Measurements from ENCODE around the gene BAZ1B.

Gene BAZ1B

DNA sequence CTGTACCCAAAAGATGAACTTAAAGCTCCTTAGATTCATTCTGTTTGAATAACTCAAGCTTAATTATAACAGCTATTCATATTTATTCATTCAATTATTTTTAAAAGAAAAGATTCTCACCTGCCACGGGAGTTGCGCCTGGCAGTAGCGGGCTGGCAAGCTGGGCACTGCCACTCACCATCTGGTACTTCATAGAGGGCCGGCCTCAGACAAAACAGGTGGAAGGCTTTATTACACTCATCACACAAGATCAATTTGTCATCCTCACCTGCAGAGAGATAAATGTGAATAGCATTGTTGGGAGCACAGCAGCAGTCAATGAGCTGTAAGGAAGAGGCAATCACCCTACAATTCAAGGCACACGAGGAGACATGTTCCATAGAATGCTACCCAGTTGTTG is 72.7 kb downstream of the BAZ1B start:
- Histone ChIP-seq H3K4me3 (ENCODE audit: low read length, poor library complexity, severe bottlenecking) (no peak overlapping the region), H3K9me2 (replicated peaks; ENCODE audit: low read depth, low read length) (no peaks in the 10 kb centered on the region), H3K27me3 (ENCODE audit: insufficient read depth, low read length, poor library complexity, severe bottlenecking) (no peaks in the 10 kb centered on the region), H3K4me1 (ENCODE audit: insufficient read depth, low read length, poor library complexity, severe bottlenecking) (no peaks in the 10 kb centered on the region), H3K9me3 (ENCODE audit: insufficient read depth, low read depth, low read length) (no peaks in the 10 kb centered on the region), H3K36me3 (ENCODE audit: insufficient read depth, low read length) (peaks cover 94% of the 10 kb centered on the region), H3K79me2 (ENCODE audit: insufficient read depth, low read length) (no peaks in the 10 kb centered on the region; the same call in 1 of the 2 replicates), H2AFZ (ENCODE audit: low read length) (no peak overlapping the region), H3F3A (ENCODE audit: low read depth) (no peaks in the 10 kb centered on the region), H3K4me2 (ENCODE audit: low read depth, low read length, poor library complexity, severe bottlenecking) (no peak overlapping the region), H4K20me1 (ENCODE audit: insufficient read depth, low read length, poor library complexity, severe bottlenecking) (peaks cover 12% of the 10 kb centered on the region), H3K9ac (ENCODE audit: low read depth, low read length, poor library complexity, severe bottlenecking) (no peak overlapping the region)
- TF ChIP-seq EZH2phosphoT487 (IDR thresholded peaks at IDR 0.05; ENCODE audit: borderline replicate concordance): no peak
- TF ChIP-seq, protein P1, sequence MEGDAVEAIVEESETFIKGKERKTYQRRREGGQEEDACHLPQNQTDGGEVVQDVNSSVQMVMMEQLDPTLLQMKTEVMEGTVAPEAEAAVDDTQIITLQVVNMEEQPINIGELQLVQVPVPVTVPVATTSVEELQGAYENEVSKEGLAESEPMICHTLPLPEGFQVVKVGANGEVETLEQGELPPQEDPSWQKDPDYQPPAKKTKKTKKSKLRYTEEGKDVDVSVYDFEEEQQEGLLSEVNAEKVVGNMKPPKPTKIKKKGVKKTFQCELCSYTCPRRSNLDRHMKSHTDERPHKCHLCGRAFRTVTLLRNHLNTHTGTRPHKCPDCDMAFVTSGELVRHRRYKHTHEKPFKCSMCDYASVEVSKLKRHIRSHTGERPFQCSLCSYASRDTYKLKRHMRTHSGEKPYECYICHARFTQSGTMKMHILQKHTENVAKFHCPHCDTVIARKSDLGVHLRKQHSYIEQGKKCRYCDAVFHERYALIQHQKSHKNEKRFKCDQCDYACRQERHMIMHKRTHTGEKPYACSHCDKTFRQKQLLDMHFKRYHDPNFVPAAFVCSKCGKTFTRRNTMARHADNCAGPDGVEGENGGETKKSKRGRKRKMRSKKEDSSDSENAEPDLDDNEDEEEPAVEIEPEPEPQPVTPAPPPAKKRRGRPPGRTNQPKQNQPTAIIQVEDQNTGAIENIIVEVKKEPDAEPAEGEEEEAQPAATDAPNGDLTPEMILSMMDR (conservative IDR thresholded peaks at IDR 0.05; ENCODE audit: low read length): no peak

DNA sequence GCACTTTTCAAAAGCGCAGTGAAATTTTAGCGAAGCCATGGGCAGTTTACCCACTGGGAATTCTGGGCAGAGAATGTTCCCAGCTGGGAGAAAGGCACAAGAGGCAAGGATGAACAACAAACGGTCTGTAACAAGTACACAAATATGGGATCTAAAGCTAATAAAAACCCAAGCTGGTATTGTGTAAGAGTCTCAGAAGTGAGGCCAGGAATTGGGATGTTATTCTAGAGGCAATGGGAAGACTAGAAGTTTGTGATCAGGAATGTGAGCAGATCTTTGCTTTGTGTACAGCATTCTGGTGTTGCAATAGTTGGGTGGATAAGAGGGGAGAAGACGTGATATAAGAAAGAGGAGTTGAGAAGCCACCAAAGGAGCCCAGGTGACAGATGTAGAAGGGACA is 73.5 kb downstream of the BAZ1B start:
- H3K9me3 ChIP-seq (ENCODE audit: insufficient read depth, low read depth, low read length): no peaks in the 10 kb centered on the region
- H3K27me3 ChIP-seq (ENCODE audit: insufficient read depth, low read length, poor library complexity, severe bottlenecking): no peaks in the 10 kb centered on the region
- TF ChIP-seq, protein P1 (conservative IDR thresholded peaks at IDR 0.05; ENCODE audit: low read length): no peak
- no peak for TF ChIP-seq EZH2phosphoT487 (IDR thresholded peaks at IDR 0.05; ENCODE audit: borderline replicate concordance)
- no peak overlapping the region for H3K9ac ChIP-seq (ENCODE audit: low read depth, low read length, poor library complexity, severe bottlenecking)
- H3K79me2 ChIP-seq (ENCODE audit: insufficient read depth, low read length): no peaks in the 10 kb centered on the region; the same call in 1 of the 2 replicates
- H3K4me1 ChIP-seq (ENCODE audit: insufficient read depth, low read length, poor library complexity, severe bottlenecking): no peaks in the 10 kb centered on the region
- no peak overlapping the region for H3K4me2 ChIP-seq (ENCODE audit: low read depth, low read length, poor library complexity, severe bottlenecking)
- H3F3A ChIP-seq (ENCODE audit: low read depth): no peaks in the 10 kb centered on the region
- H2AFZ ChIP-seq (ENCODE audit: low read length): no peak overlapping the region
- H4K20me1 ChIP-seq (ENCODE audit: insufficient read depth, low read length, poor library complexity, severe bottlenecking): peaks cover 12% of the 10 kb centered on the region
- no peaks in the 10 kb centered on the region for H3K9me2 ChIP-seq (replicated peaks; ENCODE audit: low read depth, low read length)
- no peak overlapping the region for H3K4me3 ChIP-seq (ENCODE audit: low read length, poor library complexity, severe bottlenecking)
- H3K36me3 ChIP-seq (ENCODE audit: insufficient read depth, low read length): peaks cover 97% of the 10 kb centered on the region

DNA sequence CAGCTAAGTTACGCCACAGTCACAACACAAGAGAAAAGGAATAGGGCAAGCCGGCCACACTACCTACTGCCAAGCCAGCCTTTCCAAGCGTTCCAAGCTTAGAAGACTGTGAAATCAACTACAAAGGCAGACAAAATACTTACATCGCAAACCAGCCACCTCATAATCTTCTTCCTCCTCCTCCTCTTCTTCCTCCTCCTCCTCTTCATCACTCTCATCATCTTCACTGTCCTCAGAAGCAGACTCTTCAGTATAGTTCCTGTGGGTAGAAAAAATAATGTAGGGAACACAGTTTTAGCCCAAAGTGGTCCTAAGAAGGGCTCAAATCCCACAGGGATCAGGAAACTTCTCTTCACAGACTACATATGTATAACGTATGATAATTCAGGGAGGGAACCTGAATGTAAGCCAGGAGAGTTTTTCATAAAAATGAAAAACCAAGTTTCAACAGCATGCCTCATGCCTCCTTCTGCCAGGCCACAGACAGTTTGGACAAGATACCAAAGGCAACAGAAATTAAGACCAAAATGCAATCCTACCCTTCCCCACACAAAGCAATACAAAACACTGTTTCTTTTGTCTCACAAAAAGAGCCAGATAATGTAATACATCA is 74.9 kb downstream of the BAZ1B start:
- H3K9me3 ChIP-seq (ENCODE audit: insufficient read depth, low read depth, low read length): no peaks in the 10 kb centered on the region
- H3K9me2 ChIP-seq (replicated peaks; ENCODE audit: low read depth, low read length): no peaks in the 10 kb centered on the region
- no peak overlapping the region for H3K9ac ChIP-seq (ENCODE audit: low read depth, low read length, poor library complexity, severe bottlenecking)
- no peak overlapping the region for H3K4me3 ChIP-seq (ENCODE audit: low read length, poor library complexity, severe bottlenecking)
- no peak overlapping the region for H2AFZ ChIP-seq (ENCODE audit: low read length)
- no peaks in the 10 kb centered on the region for H3F3A ChIP-seq (ENCODE audit: low read depth)
- no peak overlapping the region for H3K4me2 ChIP-seq (ENCODE audit: low read depth, low read length, poor library complexity, severe bottlenecking)
- no peaks in the 10 kb centered on the region; the same call in 1 of the 2 replicates for H3K79me2 ChIP-seq (ENCODE audit: insufficient read depth, low read length)
- no peaks in the 10 kb centered on the region for H3K27me3 ChIP-seq (ENCODE audit: insufficient read depth, low read length, poor library complexity, severe bottlenecking)
- H3K36me3 ChIP-seq (ENCODE audit: insufficient read depth, low read length): peaks cover 98% of the 10 kb centered on the region
- TF ChIP-seq EZH2phosphoT487 (IDR thresholded peaks at IDR 0.05; ENCODE audit: borderline replicate concordance): no peak
- TF ChIP-seq, protein P1 (conservative IDR thresholded peaks at IDR 0.05; ENCODE audit: low read length): no peak
- H4K20me1 ChIP-seq (ENCODE audit: insufficient read depth, low read length, poor library complexity, severe bottlenecking): peaks cover 11% of the 10 kb centered on the region
- H3K4me1 ChIP-seq (ENCODE audit: insufficient read depth, low read length, poor library complexity, severe bottlenecking): no peaks in the 10 kb centered on the region
